ENCODE data around the gene PSMG4.

PSMG4 gene

GRCh38 chr6:3315841-3316240 lies 57.1 kb downstream of the PSMG4 start:
- Histone ChIP-seq H3K27ac (no peak overlapping the region), H3K9me3 (ENCODE audit: severe bottlenecking) (no peaks in the 10 kb centered on the region), H3K27me3 (ENCODE audit: insufficient read depth, low read depth, severe bottlenecking) (no peaks in the 10 kb centered on the region), H3K4me3 (ENCODE audit: low read depth, low read length) (no peak overlapping the region), H3K36me3 (peaks cover 20% of the 10 kb centered on the region)
- no peak for DNase-seq
- no peak for TF ChIP-seq CTCF (IDR thresholded peaks at IDR 0.05; ENCODE audit: low read depth, low read length)

GRCh38 chr6:3316331-3316730 lies 57.6 kb downstream of the PSMG4 start:
- no peaks in the 10 kb centered on the region for H3K27me3 ChIP-seq (ENCODE audit: insufficient read depth, low read depth, severe bottlenecking)
- no peak overlapping the region for H3K27ac ChIP-seq
- DNase-seq: peak; percentile 2
- H3K4me3 ChIP-seq (ENCODE audit: low read depth, low read length): no peak overlapping the region
- H3K9me3 ChIP-seq (ENCODE audit: severe bottlenecking): no peaks in the 10 kb centered on the region
- peaks cover 20% of the 10 kb centered on the region for H3K36me3 ChIP-seq
- no peak for TF ChIP-seq CTCF (IDR thresholded peaks at IDR 0.05; ENCODE audit: low read depth, low read length)

DNA sequence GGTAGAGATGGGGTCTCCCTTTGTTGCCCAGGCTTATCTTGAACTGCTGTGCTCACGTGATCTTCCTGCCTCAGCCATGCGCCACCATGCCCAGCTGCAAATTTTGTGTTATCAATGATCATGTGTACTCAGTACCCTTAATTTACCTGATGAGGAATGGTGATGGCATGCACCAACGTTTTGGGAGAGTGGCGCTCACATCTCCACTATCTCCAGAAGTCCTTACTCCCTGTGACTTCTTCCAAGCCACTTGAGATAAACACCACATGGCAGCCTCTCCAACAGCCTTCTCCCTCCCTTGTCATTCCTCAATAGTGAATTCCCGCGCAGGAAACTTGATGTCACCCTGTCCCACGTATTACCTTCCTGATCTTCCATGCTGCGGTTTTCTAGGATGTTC lies 58.1 kb downstream of the PSMG4 start:
- Histone ChIP-seq H3K36me3 (peaks cover 20% of the 10 kb centered on the region), H3K4me3 (ENCODE audit: low read depth, low read length) (no peak overlapping the region), H3K27ac (no peak overlapping the region), H3K27me3 (ENCODE audit: insufficient read depth, low read depth, severe bottlenecking) (no peaks in the 10 kb centered on the region), H3K9me3 (ENCODE audit: severe bottlenecking) (no peaks in the 10 kb centered on the region)
- TF ChIP-seq CTCF (IDR thresholded peaks at IDR 0.05; ENCODE audit: low read depth, low read length): no peak
- DNase-seq: no peak
